H1 (cell line): ENCODE results near the gene DOCK9. TPM values are rescaled to one million over a fixed set of nuclear protein-coding genes. Genes with fewer than 3 reads are reported as not detected.

ENCODE experiments used
- FOSL1 ChIP-seq: IDR thresholded peaks from 2 replicates; pipeline ENCODE4 v1.6.1; 2011; ENCODE audit warnings: mild to moderate bottlenecking, low read depth, low read length, moderate library complexity; ENCODE audit not compliant: insufficient read depth
- GTF2F1 ChIP-seq: IDR thresholded peaks from 2 replicates; pipeline ENCODE4 v1.6.1; 2012; ENCODE audit warnings: low read depth, low read length, improper control_type of control experiment, borderline replicate concordance
- RXRA ChIP-seq: IDR thresholded peaks from 2 replicates; pipeline ENCODE4 v1.6.1; 2011; ENCODE audit warnings: low read depth, mild to moderate bottlenecking, low read length, moderate library complexity; ENCODE audit not compliant: insufficient read depth
- SIN3A ChIP-seq, 2 experiments: IDR thresholded peaks in 1 of 2; conservative IDR thresholded peaks in 1 of 2; 2 replicates each; pipeline ENCODE4 v1.6.1; 2011 to 2012; ENCODE audit warnings: low read length in 2 of 2, improper control_type of control experiment in 1 of 2, low read depth in 1 of 2, mild to moderate bottlenecking in 1 of 2
- TCF12 ChIP-seq: IDR thresholded peaks from 2 replicates; pipeline ENCODE4 v1.6.1; 2011; ENCODE audit warnings: low read depth, mild to moderate bottlenecking, low read length
- YY1 ChIP-seq: IDR thresholded peaks from 2 replicates; pipeline ENCODE4 v1.6.1; 2011; ENCODE audit warnings: low read depth, mild to moderate bottlenecking, low read length
- ZNF274 ChIP-seq: IDR thresholded peaks from 2 replicates; pipeline ENCODE4 v1.7.0; 2012; ENCODE audit warnings: low read length, borderline replicate concordance; ENCODE audit errors: extremely low read depth
- polyA plus RNA-seq, 7 experiments: library from polyadenylated mRNA; depleted of rRNA in 3 of 7; stranded (reverse) in 5 of 7; unstranded in 2 of 7; fragments of >200 nt in 5 of 7; fragments of 200-250 nt in 2 of 7; gene quantifications; 1 replicate in 5 of 7; 2 replicates in 1 of 7; 4 replicates in 1 of 7; pipeline versions ENCODE4 v1.2.1 to v1.2.3, GENCODE V29; 2011 to 2013; ENCODE audit warnings: missing spikeins in 2 of 7, mixed read lengths in 2 of 7
- total RNA-seq: library from RNA; stranded (reverse); fragmentation: NEBNext Ultra II Directional; extraction: Animal tissue kit (Norgen Biotek cat#: 25700); gene quantifications from 2 replicates; pipeline ENCODE4 v1.2.1, GENCODE V29; 2021
- TF ChIP-seq, protein P1 (sequence below): IDR thresholded peaks from 2 replicates; pipeline ENCODE4 v1.6.1; 2011; ENCODE audit warnings: low read length, improper control_type of control experiment

Gene DOCK9
- total and polyA plus RNA-seq, 2 of the 8 experiments (the other 6 are each of a cell fraction or from before 2014, with no cell fraction given), result 21.6 to 31.5 TPM

DNA sequence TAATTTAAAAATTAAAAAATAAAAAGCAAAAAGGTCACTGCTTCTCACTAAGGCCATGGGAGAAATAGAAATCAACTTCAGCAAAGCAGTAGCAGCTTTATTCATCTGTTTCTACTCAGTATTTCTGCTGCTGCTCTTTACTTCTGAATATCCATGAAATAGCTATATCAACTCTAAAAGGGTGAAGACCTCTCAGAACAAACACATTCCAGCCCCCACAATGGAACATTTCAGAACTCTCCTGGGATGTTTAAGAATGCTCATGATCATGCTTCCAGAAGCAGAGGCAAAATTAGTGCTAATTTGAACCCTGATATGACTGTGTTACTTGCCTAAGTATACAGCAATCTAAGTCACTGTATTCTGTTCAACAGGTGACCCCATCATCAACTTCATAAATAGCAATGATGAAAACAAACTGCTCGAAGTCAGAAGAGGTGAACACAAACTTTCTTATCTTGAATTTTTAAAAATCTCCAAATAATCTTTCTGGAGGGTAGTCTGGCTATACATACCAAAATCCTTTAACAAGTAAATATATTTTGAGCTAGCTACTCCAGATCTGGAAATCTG lies 29.6 kb upstream of the DOCK9 start (continued):
- TF ChIP-seq, protein P1, sequence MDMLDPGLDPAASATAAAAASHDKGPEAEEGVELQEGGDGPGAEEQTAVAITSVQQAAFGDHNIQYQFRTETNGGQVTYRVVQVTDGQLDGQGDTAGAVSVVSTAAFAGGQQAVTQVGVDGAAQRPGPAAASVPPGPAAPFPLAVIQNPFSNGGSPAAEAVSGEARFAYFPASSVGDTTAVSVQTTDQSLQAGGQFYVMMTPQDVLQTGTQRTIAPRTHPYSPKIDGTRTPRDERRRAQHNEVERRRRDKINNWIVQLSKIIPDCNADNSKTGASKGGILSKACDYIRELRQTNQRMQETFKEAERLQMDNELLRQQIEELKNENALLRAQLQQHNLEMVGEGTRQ, result no peak
- TF ChIP-seq GTF2F1 (no peak), ZNF274 (no peak), TCF12 (no peak), SIN3A (conservative IDR thresholded peaks at IDR 0.05 in 1 of 2, IDR thresholded peaks at IDR 0.05 in 1 of 2; ENCODE audit: low read depth in 1 of 2, low read length in 2 of 2) (no peak), YY1 (no peak), RXRA (no peak), FOSL1 (no peak)
